Aorta (tissue), 5 donors: ENCODE measurements around the gene RHEX. TPM values are rescaled to one million over a fixed set of nuclear protein-coding genes. Genes with fewer than 3 reads are reported as not detected.

Experiments used
- ATAC-seq: fragments of 200-7000 bp; cut with Tn5 transposase; one replicate; pipeline ENCODE4 v1.9.1; 2022; ENCODE audit warnings: moderate library complexity; ENCODE audit not compliant: low FRiP score
- DNase-seq, 2 donors: peaks; one replicate each; pipeline ENCODE4 v3.0.0-alpha.2; 2020
- H3K27ac ChIP-seq, 2 donors: one replicate each; pipeline ENCODE4 v1.5.1; 2013; ENCODE audit warnings: low read length in 2 of 2, mild to moderate bottlenecking in 2 of 2, moderate library complexity in 2 of 2, control low read depth in 1 of 2, inconsistent platforms in 1 of 2, low read depth in 1 of 2
- H3K27me3 ChIP-seq, 2 donors: one replicate each; pipeline ENCODE4 v1.6.1; 2013; ENCODE audit warnings: control low read depth in 1 of 2, low read length in 1 of 2, mild to moderate bottlenecking in 1 of 2, moderate library complexity in 1 of 2; ENCODE audit not compliant: insufficient read depth in 2 of 2, control insufficient read depth in 1 of 2
- H3K36me3 ChIP-seq, 2 donors: one replicate each; pipeline ENCODE4 v1.6.1; 2013; ENCODE audit warnings: control low read depth in 1 of 2, low read length in 1 of 2, mild to moderate bottlenecking in 1 of 2; ENCODE audit not compliant: insufficient read depth in 2 of 2, control insufficient read depth in 1 of 2
- H3K4me1 ChIP-seq, 2 donors: one replicate each; pipeline ENCODE4 v1.6.1; 2013; ENCODE audit warnings: low read length in 2 of 2, control low read depth in 1 of 2, mild to moderate bottlenecking in 1 of 2, moderate library complexity in 1 of 2; ENCODE audit not compliant: insufficient read depth in 2 of 2, control insufficient read depth in 1 of 2
- H3K4me3 ChIP-seq, 2 donors: one replicate each; pipeline ENCODE4 v1.5.1; 2013; ENCODE audit warnings: low read length in 2 of 2, control low read depth in 1 of 2, mild to moderate bottlenecking in 1 of 2
- H3K9me3 ChIP-seq: one replicate; pipeline ENCODE4 v1.6.1; 2013; ENCODE audit warnings: mild to moderate bottlenecking, low read length; ENCODE audit not compliant: control insufficient read depth
- WGBS, 2 donors: extraction: QIAGEN DNeasy Blood & Tissue Kit; methylation state at CpG; one replicate each; pipeline ENCODE4 v1.1.7; 2013; 5-methylcytosine and 5-hydroxymethylcytosine counted together
- intact Hi-C, 2 donors: fragments of 100-400 bp; cut with DNase I; formaldehyde crosslinking; loops; one replicate each; pipeline versions ENCODE4 v1.14.2 to v1.15.0; 2022
- polyA plus RNA-seq, 2 donors: library from polyadenylated mRNA; stranded (reverse); fragments of 200-250 nt; gene quantifications; one replicate each; pipeline ENCODE4 v1.2.3, GENCODE V29; 2013
- total RNA-seq, 2 donors: library from RNA; stranded (reverse); fragmentation: NEBNext Ultra II Directional; extraction: Animal tissue kit (Norgen Biotek cat#: 25700); gene quantifications; one replicate each; pipeline ENCODE4 v1.2.1, GENCODE V29; 2021
- donor health status: healthy with polysubstance abuse.
- donor health status: Bipolar disorder and iron deficiency.
- donor health status: DM: no; HTN: no; CAD: no.
- donor health status: DM: no; HTN: no; CAD: no.
- donor health status: DM: yes; HTN: yes; CAD: no.

RHEX gene
- total and polyA plus RNA-seq, 4 donors: 0.84 to 3.3 TPM; not detected in 2

DNA sequence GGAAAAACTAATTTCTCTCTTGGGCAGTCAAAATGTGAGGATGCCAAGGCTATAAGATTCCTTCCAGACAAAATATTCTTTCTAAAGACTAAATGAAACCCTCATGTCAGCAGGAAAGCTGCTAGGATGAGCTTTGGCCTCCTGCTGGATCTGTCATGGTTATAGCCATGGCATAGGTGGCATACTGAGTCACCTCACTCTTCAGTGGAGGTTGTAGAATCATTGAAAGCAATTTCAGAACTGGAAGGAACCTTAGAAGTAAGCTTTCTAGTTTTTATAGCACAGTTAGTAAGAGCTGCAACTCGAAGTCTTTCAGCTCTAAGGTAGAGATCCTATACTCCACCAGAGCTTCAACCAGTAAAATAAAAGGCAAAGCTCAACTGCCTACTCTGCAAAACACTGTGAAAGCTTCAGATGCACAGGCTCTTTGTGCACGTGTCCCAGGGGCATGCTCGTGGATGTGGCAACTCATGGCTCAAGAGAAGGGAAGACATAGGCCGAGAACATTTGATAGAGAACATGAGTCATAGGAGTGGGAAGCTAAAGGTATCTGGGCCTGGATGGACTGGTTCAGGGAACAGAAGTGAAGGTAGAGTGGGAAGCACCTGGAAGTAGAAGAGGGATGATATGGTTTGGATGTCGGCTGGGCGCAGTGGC lies 58.4 kb downstream of the RHEX start:
- Histone ChIP-seq H3K27me3 (no peaks in the 10 kb centered on the region), H3K9me3 (no peaks in the 10 kb centered on the region), H3K4me3 (no peak overlapping the region), H3K27ac (no peak overlapping the region), H3K4me1 (no peaks in the 10 kb centered on the region), H3K36me3 (no peaks in the 10 kb centered on the region)
- no peak for ATAC-seq
- DNase-seq: no peak
- intact Hi-C loops: no loop called here
- 92% methylated on average over 6 of the region's 6 CpGs for WGBS, 2 donors

DNA sequence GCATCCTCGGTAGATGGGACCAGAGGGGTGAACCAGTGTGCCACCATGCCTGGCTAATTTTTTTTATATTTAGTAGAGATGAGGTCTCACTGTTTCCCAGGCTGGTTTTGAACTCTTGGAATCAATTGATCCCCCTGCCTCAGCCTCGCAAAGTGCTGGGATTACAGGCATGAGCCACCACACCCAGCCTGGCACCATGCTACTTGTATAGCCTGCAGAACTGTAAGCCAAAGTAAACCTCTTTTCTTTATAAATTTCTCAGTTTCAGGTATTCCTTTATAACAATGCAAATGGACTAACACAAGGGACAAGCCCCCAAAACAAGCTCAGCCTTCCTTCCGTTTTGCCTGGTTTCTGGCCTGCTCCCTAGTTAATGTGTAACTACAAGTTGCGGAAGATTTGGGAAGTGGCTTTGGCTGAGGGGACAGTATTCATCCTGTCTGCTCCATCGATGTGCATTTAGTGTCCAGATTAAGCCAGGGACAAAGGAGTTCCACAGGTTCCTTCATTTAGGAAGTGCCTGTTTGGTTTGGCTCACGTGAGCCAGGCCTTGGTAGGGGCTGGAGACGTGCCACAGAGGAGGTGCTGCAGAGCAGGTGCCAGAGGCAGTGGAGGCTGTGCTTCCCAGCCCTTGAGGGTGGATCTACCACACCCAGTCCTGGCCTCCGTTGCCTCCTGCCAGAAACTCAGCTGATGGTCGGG lies 59.8 kb downstream of the RHEX start:
- ATAC-seq: no peak
- WGBS, 2 donors: 61 to 62% methylated on average over 9 of the region's 9 CpGs
- intact Hi-C loops: no loop called here

DNA sequence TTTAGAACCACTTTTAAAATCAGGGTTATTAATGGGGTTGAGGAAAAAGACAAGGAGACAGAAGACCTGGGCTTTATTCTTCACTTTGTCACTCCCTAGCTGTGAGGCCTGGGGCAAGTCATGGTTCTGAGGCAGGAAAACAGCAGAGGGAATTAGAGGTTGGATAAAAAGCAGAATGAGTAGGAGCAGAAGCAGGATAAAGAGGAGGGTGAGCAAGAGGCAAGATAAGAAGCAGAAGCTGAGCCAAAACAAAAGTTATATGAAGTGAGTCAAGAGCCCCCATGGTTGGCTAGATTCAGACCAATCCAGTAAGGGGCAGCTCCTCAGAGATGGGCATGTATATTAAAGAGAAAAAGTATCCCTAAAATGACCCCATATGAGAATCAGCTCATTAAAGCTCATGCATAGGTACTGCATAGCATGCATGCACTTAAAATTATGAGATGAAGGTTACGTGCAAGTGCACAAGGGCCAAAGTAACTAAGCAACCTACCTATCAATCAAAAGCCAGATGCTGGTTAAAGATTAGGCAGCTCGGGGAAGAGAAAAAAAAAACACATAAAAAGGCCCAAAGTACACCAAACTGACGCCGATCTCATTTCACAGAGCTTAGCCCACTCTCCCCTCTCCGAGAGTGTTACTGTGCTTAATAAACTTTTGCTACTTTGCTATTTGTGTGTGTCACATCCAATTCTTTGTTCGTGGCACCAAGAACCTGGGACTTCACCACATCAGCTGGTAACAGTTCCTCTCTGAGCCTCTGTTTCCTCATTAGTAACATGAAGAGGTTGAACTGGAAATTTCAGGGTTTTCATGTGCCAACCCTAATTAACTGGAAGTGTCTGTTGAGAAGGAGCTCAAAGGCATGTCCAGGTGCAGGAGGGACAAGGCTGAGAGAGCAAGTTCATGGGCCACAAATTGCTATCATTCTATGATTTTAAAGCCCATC lies 62.0 kb downstream of the RHEX start:
- WGBS, 2 donors: 84 to 85% methylated on average over 6 of the region's 6 CpGs
- Histone ChIP-seq H3K27me3 (no peaks in the 10 kb centered on the region), H3K27ac (no peak overlapping the region), H3K4me3 (no peak overlapping the region), H3K4me1 (no peaks in the 10 kb centered on the region), H3K9me3 (no peaks in the 10 kb centered on the region), H3K36me3 (no peaks in the 10 kb centered on the region)
- ATAC-seq: no peak
- intact Hi-C loops: no loop called here
- no peak for DNase-seq

More for the DNA sequence above, 59.8 kb downstream of the RHEX start:
- H3K27me3 ChIP-seq: no peaks in the 10 kb centered on the region
- no peaks in the 10 kb centered on the region for H3K4me1 ChIP-seq
- no peaks in the 10 kb centered on the region for H3K36me3 ChIP-seq
- no peak overlapping the region for H3K27ac ChIP-seq
- H3K9me3 ChIP-seq: no peaks in the 10 kb centered on the region
- no peak for DNase-seq
- no peak overlapping the region for H3K4me3 ChIP-seq

DNA sequence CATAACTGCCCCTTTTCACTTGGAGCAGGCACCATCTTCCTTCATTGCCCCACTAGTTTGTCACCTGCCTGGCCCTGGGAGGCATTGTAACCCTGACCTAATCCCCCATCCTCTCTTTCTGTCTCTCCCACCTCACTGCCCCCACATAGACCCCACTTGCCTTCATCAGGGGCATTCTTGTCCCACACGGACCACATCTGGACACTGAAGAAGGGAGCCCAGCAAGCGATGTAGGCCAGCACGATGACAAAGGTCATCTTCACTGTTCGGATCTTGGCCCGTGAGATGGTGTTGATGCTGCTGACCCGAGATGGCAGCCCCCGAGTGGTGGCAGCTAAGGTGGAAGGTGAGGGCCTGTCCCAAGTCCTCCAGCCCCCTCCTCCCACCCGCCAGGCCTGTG lies 62.8 kb downstream of the RHEX start:
- no peak overlapping the region for H3K27ac ChIP-seq
- no peak overlapping the region for H3K4me3 ChIP-seq
- DNase-seq (no peak), ATAC-seq (no peak)
- H3K36me3 ChIP-seq: no peaks in the 10 kb centered on the region
- no peaks in the 10 kb centered on the region for H3K9me3 ChIP-seq
- H3K27me3 ChIP-seq: no peaks in the 10 kb centered on the region
- H3K4me1 ChIP-seq: no peaks in the 10 kb centered on the region
- 97 to 98% methylated on average over 8 of the region's 8 CpGs for WGBS, 2 donors
- intact Hi-C loops: no loop called here

DNA sequence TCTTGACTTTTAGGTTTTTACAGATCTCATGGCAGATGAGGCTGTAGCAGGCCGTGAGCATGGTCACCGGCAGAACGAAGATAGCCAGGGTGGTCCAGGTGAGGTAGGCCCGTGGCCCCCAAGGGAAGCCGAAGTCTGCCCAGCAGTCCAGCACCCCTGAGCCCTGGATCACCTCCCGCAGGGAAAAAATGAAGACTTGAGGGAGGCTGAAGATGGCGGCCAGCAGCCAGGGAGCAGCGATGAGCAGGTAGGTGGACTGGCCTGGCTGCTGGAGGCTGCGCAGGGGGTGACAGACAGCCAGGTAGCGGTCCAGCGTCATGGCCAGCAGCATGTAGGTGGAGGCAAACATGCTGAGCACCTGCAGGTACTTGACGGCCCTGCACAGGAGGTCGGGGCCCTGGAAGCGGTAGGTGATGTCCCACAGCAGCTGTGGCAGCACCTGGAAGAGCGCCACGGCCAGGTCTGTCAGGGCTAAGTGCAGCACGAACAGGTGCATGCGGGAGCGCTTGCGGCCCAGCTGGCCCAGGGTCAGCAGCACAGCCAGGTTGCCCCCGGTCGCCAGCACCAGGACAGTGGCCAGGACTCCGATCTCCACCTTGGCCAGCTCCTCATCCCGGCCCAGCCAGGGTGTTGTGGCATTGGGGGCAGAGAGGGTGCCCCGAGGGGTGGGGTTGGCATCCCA lies 63.4 kb downstream of the RHEX start:
- DNase-seq (no peak), ATAC-seq (no peak)
- no peak overlapping the region for H3K27ac ChIP-seq
- WGBS, 2 donors: 95% methylated on average over 25 of the region's 25 CpGs
- H3K36me3 ChIP-seq: no peaks in the 10 kb centered on the region
- no peak overlapping the region for H3K4me3 ChIP-seq
- H3K4me1 ChIP-seq: no peaks in the 10 kb centered on the region
- no peaks in the 10 kb centered on the region for H3K9me3 ChIP-seq
- no peaks in the 10 kb centered on the region for H3K27me3 ChIP-seq
- intact Hi-C loops: no loop called here

DNA sequence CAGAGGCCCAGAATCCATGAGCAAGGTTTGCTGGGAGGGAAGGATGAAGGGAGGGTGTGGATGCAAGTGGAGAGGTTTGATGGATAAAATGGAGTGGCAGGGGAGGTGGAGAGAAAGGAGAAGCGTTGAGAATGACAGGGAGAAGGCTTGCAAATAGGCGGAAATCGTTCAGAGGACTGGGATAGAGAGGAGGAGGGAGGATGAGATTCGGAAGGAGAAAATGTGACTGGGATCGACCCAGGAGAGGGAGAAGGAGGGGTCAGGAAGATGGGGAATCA lies 63.8 kb downstream of the RHEX start:
- Histone ChIP-seq H3K4me3 (no peak overlapping the region), H3K9me3 (no peaks in the 10 kb centered on the region), H3K27ac (no peak overlapping the region), H3K36me3 (no peaks in the 10 kb centered on the region), H3K4me1 (no peaks in the 10 kb centered on the region), H3K27me3 (no peaks in the 10 kb centered on the region)
- ATAC-seq (no peak), DNase-seq (no peak)
- intact Hi-C loops: no loop called here
- 27 to 30% methylated on average over 5 of the region's 5 CpGs for WGBS, 2 donors

DNA sequence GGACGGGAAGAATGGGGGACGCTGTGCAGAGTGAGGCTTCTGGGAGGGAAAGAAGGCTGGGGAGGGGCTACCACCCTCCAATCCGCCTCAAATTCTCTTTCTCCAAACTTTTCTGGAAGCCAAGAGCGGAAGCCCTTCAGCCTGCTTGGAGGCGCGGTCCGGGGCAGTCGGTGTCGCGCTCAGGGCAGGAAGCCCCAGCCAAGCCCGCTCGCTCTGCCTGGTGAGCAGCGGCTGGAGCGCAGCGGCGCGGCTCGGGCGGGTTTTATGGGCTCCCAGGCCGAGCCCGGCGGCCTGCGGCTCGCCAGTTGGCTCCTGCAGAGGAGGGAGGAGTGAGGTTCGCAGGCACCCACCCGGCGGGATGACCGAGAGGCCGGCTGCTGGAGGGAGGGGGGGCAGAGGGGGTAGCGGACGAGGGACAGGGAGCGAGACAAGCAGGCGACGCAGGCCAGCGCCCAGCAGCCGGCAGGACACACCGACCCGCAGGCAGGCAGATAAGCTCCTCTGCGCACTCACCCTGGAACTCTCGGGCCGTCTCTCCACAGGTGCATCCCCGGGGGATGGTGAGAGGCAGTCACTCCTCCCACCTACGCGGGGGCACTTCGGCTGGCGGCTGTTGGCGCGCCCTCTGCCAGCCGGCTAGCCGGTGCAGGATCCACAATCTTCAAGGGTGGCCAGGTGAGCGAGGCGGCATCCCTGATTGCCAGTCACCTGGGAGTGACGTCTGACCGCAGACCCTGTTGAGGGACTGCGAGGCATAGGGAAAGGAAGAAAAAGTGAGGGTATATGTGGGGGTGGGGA lies 64.4 kb downstream of the RHEX start, which contains the start of gene AVPR1B:
Gene AVPR1B (minus strand): TSS at position 238 of the 798 bp plus-strand sequence. CDS start 498 bp downstream, outside the sequence.
- Histone ChIP-seq H3K27ac (no peak within 1 kb of the TSS), H3K4me3 (peak within 1 kb of the TSS in 1 of 2 donors; percentile 17), H3K9me3 (peaks cover 3% of the 10 kb centered on the region), H3K4me1 (no peaks in the 10 kb centered on the region), H3K27me3 (no peaks in the 10 kb centered on the region), H3K36me3 (no peaks in the 10 kb centered on the region)
- 1 to 2% methylated on average over 55 of the region's 55 CpGs for WGBS, 2 donors
- DNase-seq: peak; percentile 74 to 84
- peak; percentile 84 for ATAC-seq
- intact Hi-C loops: no loop called here

DNA sequence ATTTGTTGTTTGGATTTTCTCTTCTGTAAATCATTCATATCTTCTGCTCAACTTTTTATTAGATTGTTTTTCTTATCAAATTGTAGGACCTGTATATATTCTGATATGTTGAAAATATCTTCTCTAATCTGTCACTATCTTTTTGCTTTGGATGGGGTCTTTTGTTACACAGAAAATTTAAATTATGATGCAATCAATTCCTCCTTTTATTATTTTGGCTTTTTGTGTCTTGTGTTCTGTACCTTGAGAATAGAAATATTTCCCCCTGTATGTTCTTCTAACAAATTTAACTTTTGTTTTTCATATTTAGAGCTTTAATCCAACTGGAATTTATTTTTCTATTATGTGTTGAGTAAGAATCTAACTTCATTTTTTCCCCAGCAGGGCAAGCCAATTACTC lies 67.4 kb downstream of the RHEX start:
- H3K27me3 ChIP-seq: no peaks in the 10 kb centered on the region
- DNase-seq (no peak), ATAC-seq (no peak)
- H3K4me1 ChIP-seq: no peaks in the 10 kb centered on the region
- H3K4me3 ChIP-seq: no peak overlapping the region
- H3K27ac ChIP-seq: no peak overlapping the region
- H3K9me3 ChIP-seq: peaks cover 3% of the 10 kb centered on the region
- intact Hi-C loops: no loop called here
- no peaks in the 10 kb centered on the region for H3K36me3 ChIP-seq
